Smooth muscle cell (in vitro differentiated cells): ENCODE data around the gene MCTP2. TPM values are rescaled to one million over a fixed set of nuclear protein-coding genes. Genes with fewer than 3 reads are reported as not detected.
A peak's percentile ranks its signal among the peaks of the same experiment; 100 is the strongest.

ENCODE experiments used
- DNase-seq: peaks from one replicate; lab custom pipeline; 2025; ENCODE audit not compliant: unreplicated experiment; lab: John Stamatoyannopoulos, UW
- H2AFZ ChIP-seq: fragments of 200-600 bp; sonication (generic); 2 replicates; pipeline ENCODE4 v1.6.0; 2016; ENCODE audit warnings: antibody characterized with exemption, low read depth, mild to moderate bottlenecking
- H3F3A ChIP-seq: fragments of 200-600 bp; sonication (generic); 2 replicates; pipeline ENCODE4 v1.6.0; 2017; ENCODE audit warnings: antibody characterized with exemption, low read depth
- H3K27ac ChIP-seq: fragments of 200-600 bp; sonication (generic); 2 replicates; pipeline ENCODE4 v1.5.1; 2016; ENCODE audit warnings: low read depth, mild to moderate bottlenecking
- H3K27me3 ChIP-seq: fragments of 200-600 bp; sonication (generic); 2 replicates; pipeline ENCODE4 v1.6.1; 2016; ENCODE audit warnings: low read depth, mild to moderate bottlenecking
- H3K36me3 ChIP-seq: fragments of 200-600 bp; sonication (generic); 2 replicates; pipeline ENCODE4 v1.5.1; 2016; ENCODE audit warnings: low read depth
- H3K4me1 ChIP-seq: fragments of 200-600 bp; sonication (generic); 2 replicates; pipeline ENCODE4 v1.5.1; 2016; ENCODE audit warnings: low read depth
- H3K4me2 ChIP-seq: fragments of 200-600 bp; sonication (generic); 2 replicates; pipeline ENCODE4 v1.6.0; 2016; ENCODE audit warnings: mild to moderate bottlenecking
- H3K4me3 ChIP-seq: fragments of 200-600 bp; sonication (generic); 2 replicates; pipeline ENCODE4 v1.5.1; 2016; ENCODE audit warnings: mild to moderate bottlenecking
- H3K79me2 ChIP-seq: fragments of 200-600 bp; sonication (generic); 2 replicates; pipeline ENCODE4 v1.6.0; 2016; ENCODE audit warnings: low read depth, mild to moderate bottlenecking
- H3K9ac ChIP-seq: fragments of 200-600 bp; sonication (generic); 2 replicates; pipeline ENCODE4 v1.6.0; 2016; ENCODE audit warnings: low read depth
- H3K9me3 ChIP-seq: fragments of 200-600 bp; sonication (generic); replicated peaks from 2 replicates; pipeline ENCODE4 v1.5.1; 2016; ENCODE audit warnings: low read depth
- H4K20me1 ChIP-seq: fragments of 200-600 bp; sonication (generic); 2 replicates; pipeline ENCODE4 v1.6.0; 2016; ENCODE audit warnings: low read depth
- WGBS: methylation state at CpG from one replicate; pipeline ENCODE4 v1.1.7; 2016; ENCODE audit warnings: low lambda C conversion rate; 5-methylcytosine and 5-hydroxymethylcytosine counted together
- polyA plus RNA-seq: library from polyadenylated mRNA; unstranded; fragments of >200 nt; fragmentation: Nextera tagmentation; extraction: Ambion mirVana; gene quantifications from 2 replicates; pipeline ENCODE4 v1.2.1, GENCODE V29; 2016
- total RNA-seq: library from RNA; depleted of rRNA; stranded (reverse); fragments of >200 nt; gene quantifications from 2 replicates; pipeline ENCODE4 v1.2.3, GENCODE V29; 2014
- TF ChIP-seq, protein P1 (sequence below): fragments of 200-600 bp; sonication (generic); IDR thresholded peaks from 2 replicates; pipeline ENCODE4 v1.5.1; 2017; ENCODE audit warnings: borderline replicate concordance, mild to moderate bottlenecking, antibody characterized with exemption; ENCODE audit not compliant: insufficient read depth, poor library complexity, severe bottlenecking

The MCTP2 gene
- total and polyA plus RNA-seq, 2 experiments from 2014 or later = 12.1 to 32.1 TPM

DNA sequence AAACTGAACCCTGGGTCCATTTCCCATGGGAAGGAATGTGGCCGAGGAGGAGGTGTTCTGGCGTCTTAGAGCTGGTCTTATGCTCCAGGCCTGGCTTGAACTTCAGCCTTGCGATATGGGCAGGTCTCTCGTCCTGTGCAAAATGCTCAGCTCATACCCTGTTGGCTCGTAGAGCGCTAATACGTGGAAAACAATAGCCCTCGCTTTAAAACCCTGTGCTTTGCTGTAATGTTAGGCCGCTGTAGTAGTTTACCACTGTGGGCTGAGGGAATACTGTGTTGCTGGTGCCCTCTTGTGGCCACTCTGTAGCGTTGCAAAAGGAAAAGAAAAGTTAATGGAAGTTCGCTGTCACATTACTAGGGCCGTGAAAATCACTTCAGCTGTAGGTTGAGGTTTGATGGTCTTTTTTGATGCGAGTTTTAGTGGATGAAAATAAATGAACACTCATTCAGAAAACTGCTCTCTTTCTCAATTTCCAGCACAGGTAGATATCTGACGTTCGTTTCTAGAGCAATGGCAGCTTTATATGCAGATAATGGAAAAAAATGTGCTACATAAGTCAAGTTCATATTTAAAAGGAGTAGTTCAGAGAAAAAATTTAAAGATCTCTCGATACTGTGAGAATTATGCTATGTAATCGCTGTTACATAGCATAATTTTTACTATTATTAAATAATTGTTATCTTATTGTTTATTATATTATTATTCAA is 92.9 kb downstream of the MCTP2 start:
- TF ChIP-seq, protein P1, sequence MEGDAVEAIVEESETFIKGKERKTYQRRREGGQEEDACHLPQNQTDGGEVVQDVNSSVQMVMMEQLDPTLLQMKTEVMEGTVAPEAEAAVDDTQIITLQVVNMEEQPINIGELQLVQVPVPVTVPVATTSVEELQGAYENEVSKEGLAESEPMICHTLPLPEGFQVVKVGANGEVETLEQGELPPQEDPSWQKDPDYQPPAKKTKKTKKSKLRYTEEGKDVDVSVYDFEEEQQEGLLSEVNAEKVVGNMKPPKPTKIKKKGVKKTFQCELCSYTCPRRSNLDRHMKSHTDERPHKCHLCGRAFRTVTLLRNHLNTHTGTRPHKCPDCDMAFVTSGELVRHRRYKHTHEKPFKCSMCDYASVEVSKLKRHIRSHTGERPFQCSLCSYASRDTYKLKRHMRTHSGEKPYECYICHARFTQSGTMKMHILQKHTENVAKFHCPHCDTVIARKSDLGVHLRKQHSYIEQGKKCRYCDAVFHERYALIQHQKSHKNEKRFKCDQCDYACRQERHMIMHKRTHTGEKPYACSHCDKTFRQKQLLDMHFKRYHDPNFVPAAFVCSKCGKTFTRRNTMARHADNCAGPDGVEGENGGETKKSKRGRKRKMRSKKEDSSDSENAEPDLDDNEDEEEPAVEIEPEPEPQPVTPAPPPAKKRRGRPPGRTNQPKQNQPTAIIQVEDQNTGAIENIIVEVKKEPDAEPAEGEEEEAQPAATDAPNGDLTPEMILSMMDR = peak; percentile 94
- Histone ChIP-seq H3K9me3 (no peaks in the 10 kb centered on the region), H3K4me3 (no peak overlapping the region), H3F3A (no peaks in the 10 kb centered on the region), H3K27me3 (no peaks in the 10 kb centered on the region), H3K79me2 (no peaks in the 10 kb centered on the region), H4K20me1 (peaks cover 12% of the 10 kb centered on the region), H3K4me2 (peak overlapping the region; percentile 54), H3K9ac (no peak overlapping the region), H2AFZ (no peak overlapping the region), H3K36me3 (no peaks in the 10 kb centered on the region), H3K4me1 (no peaks in the 10 kb centered on the region), H3K27ac (no peak overlapping the region)
- WGBS = 28% methylated on average over 17 of the region's 17 CpGs
- DNase-seq = no peak

DNA sequence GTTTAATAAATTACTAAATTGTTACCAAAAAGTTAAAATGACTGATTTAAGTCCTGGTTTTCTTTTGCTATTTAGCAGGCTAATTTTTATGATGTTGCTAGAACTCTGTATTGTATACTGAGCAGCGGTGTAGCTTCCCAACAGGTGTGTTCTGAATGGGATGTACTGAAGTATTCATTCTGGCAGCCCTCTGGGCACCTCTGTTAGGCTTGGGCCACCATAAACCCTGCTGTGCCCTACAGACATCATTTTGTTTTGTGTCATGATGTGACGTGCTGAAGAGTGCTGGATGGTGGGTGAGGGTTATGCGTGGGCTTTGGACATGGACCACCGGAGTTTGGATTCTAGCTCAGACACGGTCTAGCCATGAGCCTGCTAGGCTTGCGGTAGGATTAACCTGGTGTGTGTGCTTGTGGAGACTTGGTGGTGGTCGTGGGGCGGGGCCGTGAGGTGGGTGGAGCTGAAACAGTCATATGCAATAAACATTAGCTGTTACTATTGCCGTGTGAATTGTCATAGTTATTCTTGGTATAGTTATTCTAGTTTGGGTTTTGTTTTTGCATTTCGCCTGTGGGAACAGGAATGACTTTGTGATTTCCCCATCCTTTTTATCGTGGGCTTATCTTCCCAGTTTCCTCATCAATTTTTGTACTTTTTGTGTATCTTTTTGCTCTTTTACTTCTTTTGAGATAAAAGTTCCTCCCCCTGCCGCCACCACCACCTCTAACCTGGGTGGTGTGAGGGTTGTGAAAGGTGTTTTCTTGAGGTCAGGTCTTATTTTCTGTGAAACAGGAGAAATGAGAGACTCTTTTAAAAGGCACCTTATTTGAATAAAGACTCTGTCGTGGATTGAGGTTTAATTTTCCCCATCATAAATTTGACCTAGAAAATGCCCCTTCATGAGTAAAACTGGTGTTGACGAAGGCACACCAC is 93.7 kb downstream of the MCTP2 start:
- Histone ChIP-seq H3K9me3 (no peaks in the 10 kb centered on the region), H3K36me3 (no peaks in the 10 kb centered on the region), H3K27me3 (no peaks in the 10 kb centered on the region), H3K4me2 (no peak overlapping the region), H3K27ac (no peak overlapping the region), H3K79me2 (no peaks in the 10 kb centered on the region), H3K4me3 (no peak overlapping the region), H4K20me1 (peaks cover 16% of the 10 kb centered on the region), H2AFZ (no peak overlapping the region), H3F3A (no peaks in the 10 kb centered on the region), H3K4me1 (no peaks in the 10 kb centered on the region), H3K9ac (no peak overlapping the region)
- DNase-seq = no peak
- TF ChIP-seq, protein P1 = no peak
- 87% methylated on average over 15 of the region's 15 CpGs for WGBS

- H3K4me3 ChIP-seq = no peak overlapping the region
- H3K79me2 ChIP-seq = no peaks in the 10 kb centered on the region
- WGBS = 87% methylated on average over 2 of the region's 2 CpGs
- H3K9ac ChIP-seq = no peak overlapping the region
- no peaks in the 10 kb centered on the region for H3K9me3 ChIP-seq
- H3K27me3 ChIP-seq = no peaks in the 10 kb centered on the region
- no peak overlapping the region for H2AFZ ChIP-seq
- H3K4me2 ChIP-seq = no peak overlapping the region
- H4K20me1 ChIP-seq = peaks cover 34% of the 10 kb centered on the region
- TF ChIP-seq, protein P1 = peak; percentile 58
- no peaks in the 10 kb centered on the region for H3K4me1 ChIP-seq
- no peaks in the 10 kb centered on the region for H3K36me3 ChIP-seq
- H3F3A ChIP-seq = no peaks in the 10 kb centered on the region
- H3K27ac ChIP-seq = no peak overlapping the region
- DNase-seq = no peak
These were observed 96.1 kb downstream of the MCTP2 start for GRCh38 chr15:94327356-94327936.
